Heart right ventricle (tissue), 16 donors: ENCODE data around the gene MGMT. TPM values are rescaled to one million over a fixed set of nuclear protein-coding genes. Genes with fewer than 3 reads are reported as not detected.

ENCODE experiments used
- ATAC-seq, 8 donors: fragments of 200-7000 bp; cut with Tn5 transposase; one replicate each; pipeline ENCODE4 v1.9.1; 2020; ENCODE audit warnings: mild to moderate bottlenecking in 8 of 8, moderate library complexity in 8 of 8, moderate number of reproducible peaks in 1 of 8
- DNase-seq, 2 donors: peaks; one replicate each; pipeline ENCODE4 v3.0.0-alpha.2; 2020
- H3K27ac ChIP-seq, 10 donors: fragments of 200-600 bp; sonication (generic) in 2 of 10; one replicate each; pipeline versions ENCODE4 v1.5.0 to v1.8.0; 2020 to 2022; ENCODE audit warnings: mild to moderate bottlenecking in 3 of 10
- H3K27me3 ChIP-seq, 7 donors: fragments of 200-600 bp; one replicate each; pipeline ENCODE4 v1.8.0; 2021 to 2022; ENCODE audit warnings: mild to moderate bottlenecking in 2 of 7
- H3K36me3 ChIP-seq, 9 donors: fragments of 200-600 bp; sonication (generic) in 1 of 9; one replicate each; pipeline versions ENCODE4 v1.5.0 to v1.8.0; 2020 to 2022; ENCODE audit warnings: mild to moderate bottlenecking in 2 of 9
- H3K4me1 ChIP-seq, 9 donors: fragments of 200-600 bp; sonication (generic) in 1 of 9; one replicate each; pipeline versions ENCODE4 v1.5.0 to v1.8.0; 2020 to 2022; ENCODE audit warnings: mild to moderate bottlenecking in 4 of 9
- H3K4me3 ChIP-seq, 10 donors: fragments of 200-600 bp; sonication (generic) in 2 of 10; one replicate each; pipeline versions ENCODE4 v1.5.0 to v1.8.0; 2020 to 2022; ENCODE audit warnings: mild to moderate bottlenecking in 7 of 10, moderate library complexity in 2 of 10
- H3K9me3 ChIP-seq, 11 donors: fragments of 200-600 bp in 10 of 11; sonication (generic) in 2 of 11; one replicate each; pipeline versions ENCODE4 v1.5.0 to v1.8.0; 2013 to 2022; ENCODE audit warnings: mild to moderate bottlenecking in 2 of 11, control low read depth in 1 of 11, moderate library complexity in 1 of 11
- CTCF ChIP-seq, 9 donors: fragments of 200-600 bp; sonication (generic) in 2 of 9; IDR thresholded peaks; one replicate each; pipeline versions ENCODE4 v1.5.0 to v1.8.0; 2021 to 2022; ENCODE audit warnings: antibody characterized with exemption in 9 of 9, mild to moderate bottlenecking in 5 of 9, moderate library complexity in 1 of 9
- WGBS, 2 donors: extraction: QIAGEN DNeasy Blood & Tissue Kit; methylation state at CpG; one replicate each; pipeline ENCODE4 v1.1.7; 2013; ENCODE audit warnings: inconsistent platforms in 1 of 2; 5-methylcytosine and 5-hydroxymethylcytosine counted together
- intact Hi-C, 10 donors: fragments of 100-400 bp; cut with DNase I; formaldehyde crosslinking; loops; one replicate each; pipeline versions ENCODE4 v1.11.1 to v1.14.2; 2022
- polyA plus RNA-seq, 2 donors: library from polyadenylated mRNA; stranded (reverse); fragments of 200-250 nt; gene quantifications; one replicate each; pipeline ENCODE4 v1.2.3, GENCODE V29; 2013
- total RNA-seq, 10 donors: library from RNA; stranded (reverse); fragmentation: NEBNext Ultra II Directional in 3 of 10; extraction: Animal tissue kit (Norgen Biotek cat#: 25700) in 3 of 10; gene quantifications; one replicate each; pipeline versions ENCODE4 v1.2.1 to v1.2.4, GENCODE V29; 2021 to 2023
- donor health status: Arrhythmogenic right ventricular cardiomyopathy.
- donor health status: ischemic (EF 13 %, LVEDD 7.1; RV severe dilation, severe dysfunction).
- donor health status: healthy with polysubstance abuse.
- donor health status: DM: no; HTN: yes; CAD: no.
- donor health status: DM: no; HTN: no; CAD: no.
- donor health status: ischemic (EF 25% LVEDD 6.9; RV normal size, moderate dysfunction).
- donor health status: ischemic (EF 25% LVEDD 5.7; RV mildly dilated, moderate dysfunction).
- donor health status: healthy.
- donor health status: DM: yes; HTN: yes; CAD: no.
- donor health status: Ischemic cardiomyopathy.
- donor health status: ischemic (EF 35%, LVEDD 5.7; RV mildly dilated, moderate dysfunction).
- donor health status: nonischemic (EF 11% LVEDD 7.7; RV severe dilation, severe dysfunction).
- donor health status: DM: yes; HTN: yes; CAD: no.
- donor health status: PGD.
- donor health status: ischemic (EF 29% LVEDD 5.4; RV normal size, mild dysfunction).
- donor health status: nonischemic (EF 23%, LVEDD 6.1; RV moderate dilation, normal function).

MGMT gene
- total and polyA plus RNA-seq, 12 donors: 8.4 to 17.8 (median 12.9) TPM

- WGBS, 2 donors: 97 to 98% methylated on average over 22 of the region's 22 CpGs
- no peaks in the 10 kb centered on the region for H3K4me1 ChIP-seq
- DNase-seq (no peak), ATAC-seq (no peak)
- H3K36me3 ChIP-seq: no peaks in the 10 kb centered on the region
- no peak overlapping the region for H3K27ac ChIP-seq
- no peaks in the 10 kb centered on the region for H3K27me3 ChIP-seq
- H3K4me3 ChIP-seq: no peak overlapping the region
- intact Hi-C loops: no loop called here
- H3K9me3 ChIP-seq: peaks cover 0 to 40% (median 18%) of the 10 kb centered on the region in 11 donors
- no peak for TF ChIP-seq CTCF (IDR thresholded peaks at IDR 0.05)
Observed at GRCh38 chr10:129744134-129745111, 277.4 kb downstream of the MGMT start.

DNA sequence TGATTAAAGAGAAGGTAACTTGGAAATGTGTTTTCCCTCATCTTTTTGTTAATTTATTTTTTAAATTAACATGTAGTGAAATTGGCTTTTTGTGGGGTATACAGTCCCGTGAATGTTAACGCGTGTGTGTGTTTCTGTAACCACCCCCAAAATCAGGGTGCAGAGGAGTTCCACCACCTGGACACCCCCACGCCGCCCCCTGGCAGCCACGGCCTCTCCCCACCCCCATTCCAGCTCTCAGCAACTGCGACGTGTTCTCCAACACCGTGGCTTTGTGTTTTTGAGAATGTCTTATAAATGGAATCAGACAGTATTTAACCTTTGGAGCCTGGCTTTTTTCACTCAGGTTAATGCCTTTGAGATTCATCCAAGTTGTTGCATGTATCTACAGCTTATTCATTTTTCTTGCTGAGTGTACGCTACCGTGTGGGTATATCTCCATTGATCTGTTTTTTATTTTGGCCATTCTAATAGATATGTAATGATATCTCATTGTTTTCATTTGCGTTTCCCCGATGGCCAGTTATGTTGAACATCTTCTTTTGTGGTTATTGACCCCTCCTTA is 278.2 kb downstream of the MGMT start:
- no peaks in the 10 kb centered on the region for H3K4me1 ChIP-seq
- H3K27me3 ChIP-seq: no peaks in the 10 kb centered on the region
- intact Hi-C loops: no loop called here
- H3K9me3 ChIP-seq: peaks cover 0 to 48% (median 24%) of the 10 kb centered on the region in 11 donors
- H3K4me3 ChIP-seq: no peak overlapping the region
- no peaks in the 10 kb centered on the region for H3K36me3 ChIP-seq
- no peak for TF ChIP-seq CTCF (IDR thresholded peaks at IDR 0.05)
- no peak overlapping the region for H3K27ac ChIP-seq
- 97% methylated on average over 13 of the region's 13 CpGs for whole genome bisulfite sequencing, 2 donors
- no peak for DNase-seq
- ATAC-seq: no peak

- H3K27me3 ChIP-seq: no peaks in the 10 kb centered on the region
- no peak overlapping the region for H3K27ac ChIP-seq
- no peak for DNase-seq
- TF ChIP-seq CTCF (IDR thresholded peaks at IDR 0.05): no peak
- H3K4me3 ChIP-seq: no peak overlapping the region
- WGBS, 2 donors: 82 to 83% methylated on average over 11 of the region's 11 CpGs
- H3K9me3 ChIP-seq: peaks cover 0 to 47% (median 25%) of the 10 kb centered on the region in 11 donors
- intact Hi-C loops: no loop called here
- peaks cover 0 to 5% (median 0%) of the 10 kb centered on the region in 9 donors for H3K36me3 ChIP-seq
- ATAC-seq: no peak
- H3K4me1 ChIP-seq: peaks cover 0 to 18% (median 0%) of the 10 kb centered on the region in 9 donors
Observed at GRCh38 chr10:129754211-129755050, 287.4 kb downstream of the MGMT start.

DNA sequence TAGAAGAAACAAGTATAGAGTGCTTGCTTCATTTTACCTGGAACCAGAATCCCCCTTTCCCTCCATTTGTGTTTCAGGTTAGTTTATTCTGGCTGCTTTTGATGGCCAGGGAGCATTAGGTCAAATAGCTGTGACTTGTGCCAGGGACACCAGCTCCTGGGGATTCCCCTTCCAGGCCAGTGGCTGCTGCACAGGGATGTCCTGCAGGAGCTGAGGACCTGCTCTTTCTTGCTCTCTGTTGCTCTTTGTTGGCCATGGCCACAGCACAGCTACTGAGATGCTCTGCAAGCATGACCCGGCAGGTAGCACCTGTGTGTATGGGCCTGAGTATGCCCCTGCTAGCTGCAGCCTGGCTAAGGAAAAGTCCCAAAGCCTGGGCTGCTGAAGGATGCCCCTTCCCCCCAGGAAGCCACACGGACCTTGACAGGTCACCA is 288.1 kb downstream of the MGMT start:
- WGBS, 2 donors: 78 to 91% methylated on average over 2 of the region's 2 CpGs
- Histone ChIP-seq H3K36me3 (peaks cover 0 to 12% (median 4%) of the 10 kb centered on the region in 9 donors), H3K9me3 (peaks cover 0 to 39% (median 20%) of the 10 kb centered on the region in 11 donors), H3K4me3 (no peak overlapping the region), H3K4me1 (peaks cover 0 to 18% (median 0%) of the 10 kb centered on the region in 9 donors), H3K27ac (no peak overlapping the region), H3K27me3 (no peaks in the 10 kb centered on the region)
- no peak for TF ChIP-seq CTCF (IDR thresholded peaks at IDR 0.05)
- ATAC-seq (no peak), DNase-seq (no peak)
- intact Hi-C loops: no loop called here
